ENCODE data around the gene MTMR3.
"Not testable (repeated sequence)": the region's sequence is repeated elsewhere in the genome, so short reads cannot be mapped to it uniquely, and the experiment has no call there.

MTMR3 gene

GRCh38 chr22:29956680-29957079, 73.7 kb downstream of the MTMR3 start:
- no peak overlapping the region for H3K4me3 ChIP-seq (ENCODE audit: low read depth, low read length)
- no peak for TF ChIP-seq CTCF (conservative IDR thresholded peaks at IDR 0.05; ENCODE audit: low read depth, low read length)
- no peak for DNase-seq (ENCODE audit: low read depth)

GRCh38 chr22:29958170-29958569, 75.2 kb downstream of the MTMR3 start:
- no peak overlapping the region for H3K4me3 ChIP-seq (ENCODE audit: low read depth, low read length)
- TF ChIP-seq CTCF (conservative IDR thresholded peaks at IDR 0.05; ENCODE audit: low read depth, low read length): no peak
- no peak for DNase-seq (ENCODE audit: low read depth)

GRCh38 chr22:29964776-29965175, 81.8 kb downstream of the MTMR3 start:
- no peak overlapping the region for H3K4me3 ChIP-seq (ENCODE audit: low read depth, low read length)
- TF ChIP-seq CTCF (conservative IDR thresholded peaks at IDR 0.05; ENCODE audit: low read depth, low read length): no peak
- DNase-seq (ENCODE audit: low read depth): no peak

GRCh38 chr22:29967461-29967860, 84.5 kb downstream of the MTMR3 start:
- no peak for TF ChIP-seq CTCF (conservative IDR thresholded peaks at IDR 0.05; ENCODE audit: low read depth, low read length)
- no peak overlapping the region for H3K4me3 ChIP-seq (ENCODE audit: low read depth, low read length)
- no peak for DNase-seq (ENCODE audit: low read depth)

GRCh38 chr22:29971607-29972006, 88.6 kb downstream of the MTMR3 start:
- H3K4me3 ChIP-seq (ENCODE audit: low read depth, low read length): no peak overlapping the region
- DNase-seq (ENCODE audit: low read depth): no peak
- TF ChIP-seq CTCF (conservative IDR thresholded peaks at IDR 0.05; ENCODE audit: low read depth, low read length): no peak

- no peak for TF ChIP-seq CTCF (conservative IDR thresholded peaks at IDR 0.05; ENCODE audit: low read depth, low read length)
- no peak for DNase-seq (ENCODE audit: low read depth)
- H3K4me3 ChIP-seq (ENCODE audit: low read depth, low read length): no peak overlapping the region
Measured at GRCh38 chr22:29972121-29972520, 89.1 kb downstream of the MTMR3 start.

GRCh38 chr22:29973269-29973668, 90.3 kb downstream of the MTMR3 start:
- TF ChIP-seq CTCF (conservative IDR thresholded peaks at IDR 0.05; ENCODE audit: low read depth, low read length): no peak
- DNase-seq (ENCODE audit: low read depth): no peak

GRCh38 chr22:29973680-29974079, 90.7 kb downstream of the MTMR3 start:
- not testable (repeated sequence) for H3K4me3 ChIP-seq (ENCODE audit: low read depth, low read length)
- peak; percentile 35 for DNase-seq (ENCODE audit: low read depth)

More at GRCh38 chr22:29973269-29973668, 90.3 kb downstream of the MTMR3 start:
- no peak overlapping the region for H3K4me3 ChIP-seq (ENCODE audit: low read depth, low read length)
